SK-N-SH (cell line): ENCODE data around the gene E2F1.

Experiments
- CHD2 ChIP-seq: fragments of 150-350 bp; IDR thresholded peaks from 2 replicates; pipeline ENCODE4 v1.6.1; 2018; ENCODE audit warnings: low read length; ENCODE audit not compliant: partially characterized antibody
- CTCF ChIP-seq: fragments of 200-600 bp; sonication (generic); IDR thresholded peaks from 2 replicates; pipeline ENCODE4 v1.6.1; 2017; ENCODE audit warnings: antibody characterized with exemption, mild to moderate bottlenecking, moderate library complexity
- EP300 ChIP-seq, 2 experiments: IDR thresholded peaks; 2 replicates each; pipeline versions ENCODE4 v1.4.0 to v1.6.1; 2012; ENCODE audit warnings: borderline replicate concordance in 1 of 2, low read depth in 1 of 2, low read length in 1 of 2
- EZH2phosphoT487 ChIP-seq: fragments of 200-600 bp; sonication (generic); IDR thresholded peaks from 2 replicates; pipeline ENCODE4 v1.6.1; 2017; ENCODE audit warnings: low read depth, mixed run types, mild to moderate bottlenecking, antibody characterized with exemption, moderate library complexity, borderline replicate concordance
- FOSL2 ChIP-seq: IDR thresholded peaks from 2 replicates; pipeline ENCODE4 v1.4.0; 2012; ENCODE audit warnings: low read depth, mild to moderate bottlenecking, moderate library complexity, borderline replicate concordance
- GABPA ChIP-seq: IDR thresholded peaks from 2 replicates; pipeline ENCODE4 v1.4.0; 2012; ENCODE audit warnings: low read depth, mild to moderate bottlenecking
- JUND ChIP-seq: IDR thresholded peaks from 2 replicates; pipeline ENCODE4 v1.4.0; 2012
- MAX ChIP-seq: IDR thresholded peaks from 2 replicates; pipeline ENCODE4 v1.4.0; 2012; ENCODE audit warnings: low read depth
- MEF2A ChIP-seq: IDR thresholded peaks from 2 replicates; pipeline ENCODE4 v1.4.0; 2012; ENCODE audit warnings: low read depth, borderline replicate concordance
- MXI1 ChIP-seq: IDR thresholded peaks from 2 replicates; pipeline ENCODE4 v1.6.1; 2012; ENCODE audit warnings: mild to moderate bottlenecking, low read depth, low read length, improper control_type of control experiment
- POLR2AphosphoS5 ChIP-seq: IDR thresholded peaks from 2 replicates; pipeline ENCODE4 v1.6.1; 2012; ENCODE audit warnings: low read depth, low read length
- RAD21 ChIP-seq: IDR thresholded peaks from 2 replicates; pipeline ENCODE4 v1.6.1; 2012; ENCODE audit warnings: mild to moderate bottlenecking, low read length
- RFX5 ChIP-seq: IDR thresholded peaks from 2 replicates; pipeline ENCODE4 v1.6.1; 2012; ENCODE audit warnings: mild to moderate bottlenecking, improper control_type of control experiment, low read length
- TAF1 ChIP-seq: IDR thresholded peaks from 2 replicates; pipeline ENCODE4 v1.6.1; 2012; ENCODE audit warnings: low read depth, mild to moderate bottlenecking, low read length, moderate library complexity, borderline replicate concordance

- TF ChIP-seq MXI1, result no peak
- TF ChIP-seq CTCF, result no peak
- no peak for TF ChIP-seq GABPA
- no peak for TF ChIP-seq JUND
- no peak for TF ChIP-seq POLR2AphosphoS5
- no peak for TF ChIP-seq EZH2phosphoT487
- TF ChIP-seq EP300 (IDR thresholded peaks at IDR 0.05; ENCODE audit: borderline replicate concordance in 1 of 2, low read depth in 1 of 2, low read length in 1 of 2), result no peak
- no peak for TF ChIP-seq FOSL2
- TF ChIP-seq RAD21, result no peak
- no peak for TF ChIP-seq RFX5
- no peak for TF ChIP-seq CHD2
- TF ChIP-seq TAF1, result no peak
- no peak for TF ChIP-seq MEF2A
- no peak for TF ChIP-seq MAX
Observed at GRCh38 chr20:33686984-33687366, 790 bp upstream of the E2F1 start.
